Pancreas (tissue), 10 donors: Measurements from ENCODE around the gene SMIM12. TPM values are rescaled to one million over a fixed set of nuclear protein-coding genes. Genes with fewer than 3 reads are reported as not detected.
A peak's percentile ranks its signal among the peaks of the same experiment; 100 is the strongest.

ENCODE experiments used
- ATAC-seq, 4 donors: fragments of 200-7000 bp; cut with Tn5 transposase; one replicate each; pipeline versions ENCODE4 v1.8.0 to v1.9.1; 2020; ENCODE audit warnings: mild to moderate bottlenecking in 4 of 4, moderate library complexity in 4 of 4
- DNase-seq, 6 donors: peaks; one replicate each; pipeline ENCODE4 v3.0.0-alpha.2; 2020
- FAIRE-seq: peaks from 2 replicates; lab custom pipeline; 2012; peaks lifted over from hg19 to GRCh38; lab: Jason Lieb, UNC
- H3K27ac ChIP-seq, 4 donors: fragments of 200-600 bp; sonication (generic); 1 replicate in 3 of 4; 2 replicates in 1 of 4; pipeline versions ENCODE4 v1.5.0 to v1.8.0; 2020
- H3K27me3 ChIP-seq, 4 donors: fragments of 200-600 bp; one replicate each; pipeline ENCODE4 v1.8.0; 2021
- H3K36me3 ChIP-seq, 3 donors: fragments of 200-600 bp; sonication (generic) in 1 of 3; one replicate each; pipeline versions ENCODE4 v1.5.0 to v1.8.0; 2020 to 2021
- H3K4me1 ChIP-seq, 3 donors: fragments of 200-600 bp; one replicate each; pipeline ENCODE4 v1.8.0; 2021
- H3K4me3 ChIP-seq, 4 donors: fragments of 200-600 bp; sonication (generic) in 2 of 4; one replicate each; pipeline versions ENCODE4 v1.5.0 to v1.8.0; 2020 to 2021
- H3K9me3 ChIP-seq, 4 donors: fragments of 200-600 bp; one replicate each; pipeline ENCODE4 v1.8.0; 2021
- CTCF ChIP-seq, 4 donors: fragments of 200-600 bp; sonication (generic) in 3 of 4; IDR thresholded peaks; one replicate each; pipeline versions ENCODE4 v1.5.0 to v1.8.0; 2021; ENCODE audit warnings: antibody characterized with exemption in 4 of 4
- WGBS, 2 donors: extraction: QIAGEN DNeasy Blood & Tissue Kit; methylation state at CpG; one replicate each; pipeline ENCODE4 v1.1.7; 2013; 5-methylcytosine and 5-hydroxymethylcytosine counted together
- intact Hi-C, 3 donors: fragments of 100-400 bp; cut with DNase I; formaldehyde crosslinking; loops; one replicate each; pipeline versions ENCODE4 v1.11.1 to v1.14.2; 2022
- polyA plus RNA-seq, 2 donors: library from polyadenylated mRNA; stranded (reverse); fragments of 200-250 nt; gene quantifications; one replicate each; pipeline ENCODE4 v1.2.3, GENCODE V29; 2013
- total RNA-seq, 6 donors: library from RNA; stranded (reverse); fragmentation: NEBNext Ultra II Directional in 4 of 6; extraction: Animal tissue kit (Norgen Biotek cat#: 25700) in 4 of 6; gene quantifications; one replicate each; pipeline versions ENCODE4 v1.2.1 to v1.2.4, GENCODE V29; 2021 to 2023
- donor health status: healthy with polysubstance abuse.
- donor health status: DM: no; HTN: no; CAD: no; lungs with moderate emphysema.
- donor health status: DM: no; HTN: no; CAD: no.
- donor health status: control.
- donor health status: control.
- donor health status: Bipolar disorder and iron deficiency.
- donor health status: DM: yes; HTN: yes; CAD: no.
- donor health status: DM: no; HTN: no; CAD: no.
- donor health status: DM: no; HTN: no; CAD: no.
- donor health status: DM: yes; HTN: yes; CAD: no.

SMIM12 gene
- total and polyA plus RNA-seq, 8 donors: 6.2 to 18.5 (median 14.3) TPM

- DNase-seq (no peak), ATAC-seq (no peak), FAIRE-seq (no peak)
- TF ChIP-seq CTCF (IDR thresholded peaks at IDR 0.05): no peak
- intact Hi-C loops: loop anchor here in 2 of 3 donors (5.0 kb wide), 2 partner anchors 58 to 63 kb away; partner anchors contain the start of gene GJA4 (in 1 of the 2)
- WGBS, 2 donors: 57 to 62% methylated on average over 6 of the region's 6 CpGs
- no peaks in the 10 kb centered on the region for H3K9me3 ChIP-seq
- no peak overlapping the region for H3K27ac ChIP-seq
- peaks cover 0 to 14% (median 8%) of the 10 kb centered on the region in 3 donors for H3K36me3 ChIP-seq
- H3K4me1 ChIP-seq: peaks cover 0 to 17% (median 9%) of the 10 kb centered on the region in 3 donors
- H3K4me3 ChIP-seq: no peak overlapping the region
- H3K27me3 ChIP-seq: no peaks in the 10 kb centered on the region
Measured at GRCh38 chr1:34850382-34850781, 9.2 kb downstream of the SMIM12 start.

GRCh38 chr1:34847094-34847493, 12.5 kb downstream of the SMIM12 start:
- no peaks in the 10 kb centered on the region for H3K9me3 ChIP-seq
- no peaks in the 10 kb centered on the region for H3K36me3 ChIP-seq
- H3K4me1 ChIP-seq: peaks cover 9 to 20% (median 10%) of the 10 kb centered on the region in 3 donors
- WGBS, 2 donors: 22 to 40% methylated on average over 7 of the region's 7 CpGs
- H3K4me3 ChIP-seq: no peak overlapping the region
- DNase-seq: peak in 2 of 6 donors; percentile 31 to 33
- no peak for TF ChIP-seq CTCF (IDR thresholded peaks at IDR 0.05)
- peak in 3 of 4 donors; percentile 26 to 62 (median 37) for ATAC-seq
- no peak overlapping the region for H3K27ac ChIP-seq
- no peak for FAIRE-seq
- H3K27me3 ChIP-seq: no peaks in the 10 kb centered on the region
- intact Hi-C loops: no loop called here

GRCh38 chr1:34846265-34846664, 13.3 kb downstream of the SMIM12 start:
- TF ChIP-seq CTCF (IDR thresholded peaks at IDR 0.05): no peak
- FAIRE-seq: no peak
- DNase-seq: no peak
- peaks cover 9 to 19% (median 10%) of the 10 kb centered on the region in 3 donors for H3K4me1 ChIP-seq
- no peak overlapping the region for H3K27ac ChIP-seq
- no peaks in the 10 kb centered on the region for H3K36me3 ChIP-seq
- no peaks in the 10 kb centered on the region for H3K9me3 ChIP-seq
- no peaks in the 10 kb centered on the region for H3K27me3 ChIP-seq
- intact Hi-C loops: no loop called here
- no peak overlapping the region for H3K4me3 ChIP-seq
- ATAC-seq: peak in 2 of 4 donors; percentile 26 to 47
- WGBS, 2 donors: 88 to 91% methylated on average over 2 of the region's 2 CpGs

DNA sequence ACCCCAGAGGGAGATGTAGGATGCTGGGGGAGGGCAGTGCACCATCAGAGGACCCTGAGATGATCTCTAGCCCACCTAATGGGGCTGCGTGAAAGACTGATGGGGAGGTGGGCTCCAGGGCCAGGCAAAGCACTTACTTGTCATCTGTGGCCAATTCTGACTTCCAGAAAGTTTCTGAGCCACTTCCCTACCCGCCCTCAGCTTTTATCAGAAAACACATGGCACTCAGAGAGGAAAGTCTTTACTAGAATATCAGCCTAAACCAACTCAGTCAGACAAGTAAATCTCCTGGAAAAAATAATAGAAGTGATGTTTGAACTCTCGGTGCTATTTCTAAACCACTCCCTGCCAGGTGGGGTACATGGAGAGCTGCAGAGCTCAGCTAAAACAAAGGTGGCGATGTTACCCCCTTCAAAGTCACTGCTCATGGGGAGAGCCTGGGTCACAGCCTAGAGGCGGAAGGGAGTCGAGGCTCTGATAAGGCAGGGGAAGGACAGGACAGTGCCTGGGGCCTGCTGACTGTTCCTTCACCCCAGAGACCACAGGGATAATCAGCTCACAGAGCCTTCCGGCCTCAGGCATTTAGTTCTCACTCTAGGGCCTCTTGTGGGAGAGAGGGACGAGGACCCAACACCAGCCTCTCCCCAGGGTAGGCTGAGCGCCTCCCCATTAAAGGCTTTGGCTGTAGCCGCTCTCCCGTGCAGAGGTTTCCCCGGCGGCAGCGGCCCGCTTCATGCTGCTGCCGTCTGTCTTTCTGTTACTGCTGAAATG, 14.2 kb downstream of the SMIM12 start:
- WGBS, 2 donors: 73 to 80% methylated on average over 16 of the region's 16 CpGs
- intact Hi-C loops: no loop called here
- DNase-seq: no peak
- ATAC-seq: no peak
- no peak for FAIRE-seq
- H3K27me3 ChIP-seq: no peaks in the 10 kb centered on the region
- H3K4me3 ChIP-seq: no peak overlapping the region
- no peak overlapping the region for H3K27ac ChIP-seq
- H3K9me3 ChIP-seq: no peaks in the 10 kb centered on the region
- H3K36me3 ChIP-seq: no peaks in the 10 kb centered on the region
- no peak for TF ChIP-seq CTCF (IDR thresholded peaks at IDR 0.05)
- H3K4me1 ChIP-seq: peaks cover 9 to 15% (median 10%) of the 10 kb centered on the region in 3 donors

GRCh38 chr1:34844252-34844634, 15.3 kb downstream of the SMIM12 start:
- H3K4me1 ChIP-seq: peaks cover 9 to 12% (median 10%) of the 10 kb centered on the region in 3 donors
- FAIRE-seq (no peak), ATAC-seq (peak in 1 of 4 donors; percentile 4), DNase-seq (no peak)
- no peak overlapping the region for H3K4me3 ChIP-seq
- no peaks in the 10 kb centered on the region for H3K9me3 ChIP-seq
- 71 to 73% methylated on average over 4 of the region's 4 CpGs for WGBS, 2 donors
- TF ChIP-seq CTCF (IDR thresholded peaks at IDR 0.05): no peak
- no peak overlapping the region for H3K27ac ChIP-seq
- no peaks in the 10 kb centered on the region for H3K27me3 ChIP-seq
- intact Hi-C loops: no loop called here
- H3K36me3 ChIP-seq: no peaks in the 10 kb centered on the region
